ENCODE results near the gene MEGF11. TPM values are rescaled to one million over a fixed set of nuclear protein-coding genes. Genes with fewer than 3 reads are reported as not detected.

Gene MEGF11
- total RNA-seq, 6 experiments from 2014 or later, result not detected

DNA sequence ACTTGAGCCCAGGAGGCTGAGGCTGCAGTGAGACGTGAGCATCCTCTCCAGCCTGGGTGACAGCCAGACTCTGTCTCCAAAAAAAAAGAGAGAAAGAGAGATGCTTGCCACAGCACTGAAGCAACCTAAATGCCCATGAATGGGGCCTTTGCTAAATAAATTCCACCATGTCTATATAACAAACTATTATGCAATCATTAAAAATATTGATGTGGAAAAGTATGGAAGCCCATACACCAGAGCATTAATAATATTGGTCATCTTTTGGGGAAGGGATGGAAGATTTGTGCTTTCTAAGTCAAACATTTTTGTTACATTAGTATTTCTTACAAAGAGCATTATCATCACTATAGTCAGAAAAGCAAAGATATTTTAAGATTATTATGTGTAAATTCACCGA is 116.6 kb downstream of the MEGF11 start:
- Histone ChIP-seq H3K9me3 (no peaks in the 10 kb centered on the region), H3K27me3 (no peaks in the 10 kb centered on the region), H3K4me3 (no peak overlapping the region), H3K27ac (no peak overlapping the region), H3K36me3 (no peaks in the 10 kb centered on the region), H3K4me1 (no peaks in the 10 kb centered on the region)
- 67% methylated on average over 2 of the region's 2 CpGs for WGBS (ENCODE audit: insufficient coverage, low coverage, low lambda C conversion rate, missing lambda C conversion rate)
- DNase-seq (no peak), ATAC-seq (no peak)
- intact Hi-C loops (cut with DNase I), result no loop called here
- TF ChIP-seq POLR2A (IDR thresholded peaks at IDR 0.05), result no peak
- TF ChIP-seq, protein P1, sequence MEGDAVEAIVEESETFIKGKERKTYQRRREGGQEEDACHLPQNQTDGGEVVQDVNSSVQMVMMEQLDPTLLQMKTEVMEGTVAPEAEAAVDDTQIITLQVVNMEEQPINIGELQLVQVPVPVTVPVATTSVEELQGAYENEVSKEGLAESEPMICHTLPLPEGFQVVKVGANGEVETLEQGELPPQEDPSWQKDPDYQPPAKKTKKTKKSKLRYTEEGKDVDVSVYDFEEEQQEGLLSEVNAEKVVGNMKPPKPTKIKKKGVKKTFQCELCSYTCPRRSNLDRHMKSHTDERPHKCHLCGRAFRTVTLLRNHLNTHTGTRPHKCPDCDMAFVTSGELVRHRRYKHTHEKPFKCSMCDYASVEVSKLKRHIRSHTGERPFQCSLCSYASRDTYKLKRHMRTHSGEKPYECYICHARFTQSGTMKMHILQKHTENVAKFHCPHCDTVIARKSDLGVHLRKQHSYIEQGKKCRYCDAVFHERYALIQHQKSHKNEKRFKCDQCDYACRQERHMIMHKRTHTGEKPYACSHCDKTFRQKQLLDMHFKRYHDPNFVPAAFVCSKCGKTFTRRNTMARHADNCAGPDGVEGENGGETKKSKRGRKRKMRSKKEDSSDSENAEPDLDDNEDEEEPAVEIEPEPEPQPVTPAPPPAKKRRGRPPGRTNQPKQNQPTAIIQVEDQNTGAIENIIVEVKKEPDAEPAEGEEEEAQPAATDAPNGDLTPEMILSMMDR (IDR thresholded peaks at IDR 0.05), result no peak

- Histone ChIP-seq H3K27ac (no peak overlapping the region), H3K36me3 (no peaks in the 10 kb centered on the region), H3K4me3 (no peak overlapping the region), H3K9me3 (no peaks in the 10 kb centered on the region), H3K27me3 (no peaks in the 10 kb centered on the region), H3K4me1 (no peaks in the 10 kb centered on the region)
- ATAC-seq (no peak), DNase-seq (no peak)
- intact Hi-C loops (cut with DNase I), result no loop called here
- 91% methylated on average over 1 of the region's 1 CpG for WGBS (ENCODE audit: insufficient coverage, low coverage, low lambda C conversion rate, missing lambda C conversion rate)
- no peak for TF ChIP-seq POLR2A (IDR thresholded peaks at IDR 0.05)
Observed at GRCh38 chr15:66135664-66136063, 117.9 kb downstream of the MEGF11 start.

DNA sequence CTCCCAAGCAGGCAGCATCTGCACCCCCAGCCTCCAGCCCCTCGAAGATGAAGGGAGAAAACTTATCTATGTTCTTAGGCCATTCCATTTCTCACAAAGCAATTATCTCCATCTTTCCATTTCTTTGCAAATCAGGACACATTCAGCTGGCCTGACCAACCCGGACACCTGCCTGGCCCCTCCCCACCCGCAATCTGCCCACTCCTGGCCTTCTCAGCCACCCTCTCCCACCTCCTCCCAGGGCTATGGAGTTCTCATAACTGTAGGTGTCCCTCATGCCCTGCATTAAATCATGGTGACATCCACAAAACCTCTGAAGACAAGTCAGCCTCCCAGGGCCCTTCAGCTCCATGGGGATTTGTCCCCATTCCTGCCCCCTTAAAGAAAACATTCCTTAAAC is 119.3 kb downstream of the MEGF11 start:
- intact Hi-C loops (cut with DNase I), result no loop called here
- ATAC-seq, result no peak
- Histone ChIP-seq H3K27me3 (no peaks in the 10 kb centered on the region), H3K36me3 (no peaks in the 10 kb centered on the region), H3K4me1 (no peaks in the 10 kb centered on the region), H3K27ac (no peak overlapping the region), H3K9me3 (no peaks in the 10 kb centered on the region), H3K4me3 (no peak overlapping the region)
- DNase-seq, result no peak
- TF ChIP-seq, protein P1 (IDR thresholded peaks at IDR 0.05), result no peak
- no peak for TF ChIP-seq POLR2A (IDR thresholded peaks at IDR 0.05)
- WGBS (ENCODE audit: insufficient coverage, low coverage, low lambda C conversion rate, missing lambda C conversion rate), result 53% methylated on average over 3 of the region's 3 CpGs

DNA sequence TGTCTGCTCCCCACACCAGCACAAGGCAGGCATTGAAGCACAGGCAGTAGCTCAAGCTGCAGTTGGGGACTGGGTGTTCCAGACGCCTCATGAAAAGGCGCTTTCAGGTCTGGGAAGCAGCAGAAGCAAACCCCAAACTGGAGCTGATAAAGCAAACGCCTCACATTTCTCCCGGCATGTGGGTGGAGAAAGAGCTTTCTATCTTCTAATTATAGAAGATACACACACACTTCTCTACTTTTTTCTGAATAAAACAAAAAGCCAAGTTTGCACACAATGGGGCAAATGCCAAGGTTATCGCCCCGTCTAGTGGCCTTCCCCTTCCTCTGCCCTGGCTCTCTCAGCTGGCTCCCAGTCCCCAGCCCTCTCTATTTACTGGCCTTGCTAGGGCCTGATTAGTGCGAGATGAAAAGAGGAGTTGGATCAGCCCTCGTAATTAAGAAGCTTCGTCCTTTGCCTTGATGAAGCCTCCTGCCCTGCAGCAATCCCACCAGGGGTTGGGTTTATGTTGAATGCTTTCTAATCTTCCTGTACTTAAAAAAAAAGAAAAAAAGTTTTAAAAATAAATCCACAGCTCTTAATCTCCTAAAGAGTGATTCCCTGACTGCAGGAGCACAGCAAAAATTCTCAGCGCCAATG is 120.2 kb downstream of the MEGF11 start:
- no peaks in the 10 kb centered on the region for H3K27me3 ChIP-seq
- no peaks in the 10 kb centered on the region for H3K36me3 ChIP-seq
- H3K9me3 ChIP-seq, result no peaks in the 10 kb centered on the region
- 32% methylated on average over 8 of the region's 10 CpGs for WGBS (ENCODE audit: insufficient coverage, low coverage, low lambda C conversion rate, missing lambda C conversion rate)
- TF ChIP-seq, protein P1 (IDR thresholded peaks at IDR 0.05), result no peak
- TF ChIP-seq POLR2A (IDR thresholded peaks at IDR 0.05), result no peak
- H3K4me1 ChIP-seq, result no peaks in the 10 kb centered on the region
- DNase-seq (no peak), ATAC-seq (no peak)
- H3K4me3 ChIP-seq, result no peak overlapping the region
- intact Hi-C loops (cut with DNase I), result no loop called here
- no peak overlapping the region for H3K27ac ChIP-seq

DNA sequence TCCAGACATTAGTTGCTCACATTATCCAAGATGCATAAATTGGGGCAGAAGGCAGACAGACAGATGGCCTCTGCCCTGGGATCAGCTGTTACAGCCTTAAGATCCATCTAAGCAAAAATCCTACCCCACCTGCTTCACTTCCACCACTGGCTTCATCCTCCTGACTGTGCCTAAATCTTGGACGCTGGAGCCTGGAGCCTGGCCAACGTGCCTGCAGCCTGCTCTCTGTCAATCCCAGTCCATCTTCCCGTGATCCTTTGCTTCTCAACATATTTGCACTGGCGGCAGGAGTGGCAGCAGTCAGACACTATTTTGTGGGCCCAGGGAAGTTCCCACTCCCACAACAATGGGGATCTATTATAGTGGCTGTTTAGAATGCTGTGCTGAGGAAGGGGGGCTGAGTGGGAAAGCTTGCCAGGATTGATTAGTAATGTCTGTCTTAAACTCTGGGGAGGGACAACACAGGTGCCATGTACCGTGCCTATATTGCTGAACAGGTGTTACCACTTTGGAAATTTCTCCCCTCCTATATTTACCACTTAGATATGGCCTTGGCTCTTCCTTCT is 121.2 kb downstream of the MEGF11 start:
- WGBS (ENCODE audit: insufficient coverage, low coverage, low lambda C conversion rate, missing lambda C conversion rate), result 67% methylated on average over 5 of the region's 5 CpGs
- Histone ChIP-seq H3K27me3 (no peaks in the 10 kb centered on the region), H3K27ac (no peak overlapping the region), H3K36me3 (no peaks in the 10 kb centered on the region), H3K4me1 (no peaks in the 10 kb centered on the region), H3K4me3 (no peak overlapping the region), H3K9me3 (no peaks in the 10 kb centered on the region)
- ATAC-seq (no peak), DNase-seq (no peak)
- no peak for TF ChIP-seq POLR2A (IDR thresholded peaks at IDR 0.05)
- intact Hi-C loops (cut with DNase I), result no loop called here

All from right lobe of liver (tissue), 6 donors.